ENCODE results near the gene FRY.

- no peak for TF ChIP-seq ADNP (tag; IDR thresholded peaks at IDR 0.05)
- no peak for TF ChIP-seq GATA2 (CRISPR knock-in tag; IDR thresholded peaks at IDR 0.05)
- TF ChIP-seq HNRNPH1 (optimal IDR thresholded peaks at IDR 0.05; ENCODE audit: low read depth, low read length), result no peak
- TF ChIP-seq FOXM1 (IDR thresholded peaks at IDR 0.05; ENCODE audit: low read depth), result no peak
- no peak for TF ChIP-seq FOXM1 (CRISPR knock-in tag; IDR thresholded peaks at IDR 0.05; ENCODE audit: low read depth)
- TF ChIP-seq, protein P1, sequence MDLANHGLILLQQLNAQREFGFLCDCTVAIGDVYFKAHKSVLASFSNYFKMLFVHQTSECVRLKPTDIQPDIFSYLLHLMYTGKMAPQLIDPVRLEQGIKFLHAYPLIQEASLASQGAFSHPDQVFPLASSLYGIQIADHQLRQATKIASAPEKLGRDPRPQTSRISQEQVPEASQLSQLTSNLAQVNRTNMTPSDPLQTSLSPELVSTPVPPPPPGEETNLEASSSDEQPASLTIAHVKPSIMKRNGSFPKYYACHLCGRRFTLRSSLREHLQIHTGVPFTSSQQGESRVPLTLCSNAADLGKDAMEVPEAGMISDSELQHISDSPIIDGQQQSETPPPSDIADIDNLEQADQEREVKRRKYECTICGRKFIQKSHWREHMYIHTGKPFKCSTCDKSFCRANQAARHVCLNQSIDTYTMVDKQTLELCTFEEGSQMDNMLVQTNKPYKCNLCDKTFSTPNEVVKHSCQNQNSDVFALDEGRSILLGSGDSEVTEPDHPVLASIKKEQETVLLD (IDR thresholded peaks at IDR 0.05), result no peak
- TF ChIP-seq CTCF (IDR thresholded peaks at IDR 0.05 in 2 of 3, conservative IDR thresholded peaks at IDR 0.05 in 1 of 3; ENCODE audit: insufficient read depth in 2 of 3, low read depth in 1 of 3, low read length in 3 of 3), result no peak
- TF ChIP-seq SETDB1 (IDR thresholded peaks at IDR 0.05; ENCODE audit: low read length), result no peak
- no peak for TF ChIP-seq HDAC3 (IDR thresholded peaks at IDR 0.05; ENCODE audit: borderline replicate concordance, partially characterized antibody)
- TF ChIP-seq TGIF2 (CRISPR knock-in tag; IDR thresholded peaks at IDR 0.05), result no peak
- no peak for TF ChIP-seq PHB2 (IDR thresholded peaks at IDR 0.05; ENCODE audit: low read depth)
- TF ChIP-seq MEIS2 (IDR thresholded peaks at IDR 0.05; ENCODE audit: partially characterized antibody), result no peak
- no peak for TF ChIP-seq ZNF512 (tag; IDR thresholded peaks at IDR 0.05)
- TF ChIP-seq CEBPB (tag; IDR thresholded peaks at IDR 0.05), result 0 out of 2 replicates have a peak, but pooled peaks have one; percentile 8
- no peak for TF ChIP-seq ZNF778 (CRISPR knock-in tag; IDR thresholded peaks at IDR 0.05)
Observed at GRCh38 chr13:32086791-32087441, 55.3 kb downstream of the FRY start.

Data from K562 (cell line).